SU-DHL-6 (cell line): ENCODE measurements around the gene SPA17.
A peak's percentile ranks its signal among the peaks of the same experiment; 100 is the strongest.

Source experiments
- EZH2phosphoT487 ChIP-seq: fragments of 200-600 bp; sonication (generic), shearing (Covaris generic); conservative IDR thresholded peaks from 2 replicates; pipeline ENCODE4 v1.6.1; 2018; ENCODE audit warnings: mild to moderate bottlenecking, antibody characterized with exemption, low read length, moderate library complexity, mixed read lengths
- TF ChIP-seq, protein P1 (sequence below): fragments of 200-600 bp; sonication (generic); IDR thresholded peaks from one replicate; pipeline ENCODE4 v1.5.1; 2017; ENCODE audit warnings: antibody characterized with exemption, mild to moderate bottlenecking, low read length, moderate library complexity; ENCODE audit not compliant: insufficient read depth, poor library complexity, severe bottlenecking

DNA sequence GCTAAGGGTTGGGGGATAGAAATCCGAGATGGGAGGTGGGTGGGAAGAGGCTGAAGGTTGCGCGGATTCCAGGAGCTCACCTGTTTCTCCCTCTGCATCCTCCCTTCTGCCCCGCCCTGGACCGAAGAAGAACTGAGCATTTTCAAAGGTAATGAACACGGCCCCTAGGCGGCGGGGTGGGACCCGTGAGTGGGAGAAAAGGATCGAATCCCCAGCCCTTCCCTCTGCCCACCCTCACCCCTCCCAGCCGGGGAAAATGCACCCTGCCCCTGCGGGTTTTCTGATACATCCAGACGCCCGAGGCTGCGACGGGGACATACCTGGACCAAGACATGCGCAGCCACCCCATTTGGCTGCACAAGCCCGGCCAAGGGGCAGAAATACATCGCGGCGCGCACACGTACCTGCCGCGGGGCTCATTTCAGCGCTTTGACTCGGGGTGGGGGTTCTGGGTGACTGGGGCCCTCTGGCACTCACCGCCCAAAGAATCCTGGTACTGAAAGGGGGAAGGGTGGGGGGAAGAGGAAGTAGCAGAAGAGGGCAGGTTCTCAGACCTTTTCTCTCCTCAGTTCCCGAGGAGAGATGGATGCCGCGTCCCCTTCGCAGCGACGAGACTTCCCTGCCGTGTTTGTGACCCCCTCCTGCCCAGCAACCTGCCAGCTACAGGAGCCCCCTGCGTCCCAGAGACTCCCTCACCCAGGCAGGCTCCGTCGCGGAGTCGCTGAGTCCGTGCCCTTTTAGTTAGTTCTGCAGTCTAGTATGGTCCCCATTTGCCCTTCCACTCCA is 72.3 kb downstream of the SPA17 start:
- no peak for TF ChIP-seq EZH2phosphoT487
- TF ChIP-seq, protein P1, sequence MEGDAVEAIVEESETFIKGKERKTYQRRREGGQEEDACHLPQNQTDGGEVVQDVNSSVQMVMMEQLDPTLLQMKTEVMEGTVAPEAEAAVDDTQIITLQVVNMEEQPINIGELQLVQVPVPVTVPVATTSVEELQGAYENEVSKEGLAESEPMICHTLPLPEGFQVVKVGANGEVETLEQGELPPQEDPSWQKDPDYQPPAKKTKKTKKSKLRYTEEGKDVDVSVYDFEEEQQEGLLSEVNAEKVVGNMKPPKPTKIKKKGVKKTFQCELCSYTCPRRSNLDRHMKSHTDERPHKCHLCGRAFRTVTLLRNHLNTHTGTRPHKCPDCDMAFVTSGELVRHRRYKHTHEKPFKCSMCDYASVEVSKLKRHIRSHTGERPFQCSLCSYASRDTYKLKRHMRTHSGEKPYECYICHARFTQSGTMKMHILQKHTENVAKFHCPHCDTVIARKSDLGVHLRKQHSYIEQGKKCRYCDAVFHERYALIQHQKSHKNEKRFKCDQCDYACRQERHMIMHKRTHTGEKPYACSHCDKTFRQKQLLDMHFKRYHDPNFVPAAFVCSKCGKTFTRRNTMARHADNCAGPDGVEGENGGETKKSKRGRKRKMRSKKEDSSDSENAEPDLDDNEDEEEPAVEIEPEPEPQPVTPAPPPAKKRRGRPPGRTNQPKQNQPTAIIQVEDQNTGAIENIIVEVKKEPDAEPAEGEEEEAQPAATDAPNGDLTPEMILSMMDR, result peak; percentile 45
